NCI-H1105 treated with DMSO at 0.1 percent for 48 hours (cell line): ENCODE data around the gene NXPH4.

Experiments used
- DNase-seq: peaks from one replicate; lab custom pipeline; 2025; lab: John Stamatoyannopoulos, UW

The NXPH4 gene

GRCh38 chr12:57216014-57216911 is at the start of gene NXPH4:
TSS of gene NXPH4 (plus strand) at chr12:57216794. CDS start at chr12:57216970, 176 bp downstream.
- peak; percentile 10 for DNase-seq

- no peak for DNase-seq
These were observed 49.6 kb upstream of the NXPH4 start for GRCh38 chr12:57166971-57167371.

GRCh38 chr12:57168058-57168457 is 48.5 kb upstream of the NXPH4 start:
- no peak for DNase-seq

- DNase-seq: no peak
These were observed 47.4 kb upstream of the NXPH4 start for GRCh38 chr12:57169046-57169795.

GRCh38 chr12:57169969-57170368 is 46.6 kb upstream of the NXPH4 start:
- DNase-seq: no peak

- no peak for DNase-seq
These were observed 46.2 kb upstream of the NXPH4 start for GRCh38 chr12:57170408-57170807.

- no peak for DNase-seq
These were observed 45.7 kb upstream of the NXPH4 start for GRCh38 chr12:57170927-57171326.

- no peak for DNase-seq
These were observed 44.9 kb upstream of the NXPH4 start for GRCh38 chr12:57171668-57172067.

- no peak for DNase-seq
These were observed 43.5 kb upstream of the NXPH4 start for GRCh38 chr12:57173089-57173488.

- DNase-seq: no peak
These were observed 42.9 kb upstream of the NXPH4 start for GRCh38 chr12:57173683-57174082.

GRCh38 chr12:57175428-57176138 is 41.0 kb upstream of the NXPH4 start:
- peak; percentile 89 for DNase-seq

- peak; percentile 62 for DNase-seq
These were observed 40.5 kb upstream of the NXPH4 start for GRCh38 chr12:57176139-57176477.

- no peak for DNase-seq
These were observed 39.7 kb upstream of the NXPH4 start for GRCh38 chr12:57176846-57177245.

GRCh38 chr12:57177354-57177753 is 39.2 kb upstream of the NXPH4 start:
- DNase-seq: no peak

GRCh38 chr12:57178213-57178612 is 38.4 kb upstream of the NXPH4 start:
- no peak for DNase-seq

- no peak for DNase-seq
These were observed 37.1 kb upstream of the NXPH4 start for GRCh38 chr12:57179331-57180086.

GRCh38 chr12:57180321-57180989 is 36.1 kb upstream of the NXPH4 start:
- DNase-seq: no peak

GRCh38 chr12:57181072-57181471 is 35.5 kb upstream of the NXPH4 start:
- DNase-seq: no peak

GRCh38 chr12:57181561-57182155 is 34.9 kb upstream of the NXPH4 start:
- no peak for DNase-seq

- DNase-seq: peak; percentile 23
These were observed 33.5 kb upstream of the NXPH4 start for GRCh38 chr12:57182918-57183575.
